ENCODE results near the gene BCAR1. TPM values are rescaled to one million over a fixed set of nuclear protein-coding genes. Genes with fewer than 3 reads are reported as not detected.
"Not testable (repeated sequence)": the region's sequence is repeated elsewhere in the genome, so short reads cannot be mapped to it uniquely, and the experiment has no call there.

BCAR1 gene
- polyA plus RNA-seq, 3 donors from 2014 or later: not detected

GRCh38 chr16:75226550-75227360, 24.7 kb downstream of the BCAR1 start:
- Mint-ChIP-seq H3K36me3 (no peaks in the 10 kb centered on the region), H3K27ac (no peak overlapping the region), H3K9me3 (no peaks in the 10 kb centered on the region), H3K4me3 (no peak overlapping the region), H3K4me1 (no peaks in the 10 kb centered on the region), H3K27me3 (ENCODE audit: low read depth in 3 of 3) (peaks cover 0 to 12% (median 4%) of the 10 kb centered on the region in 3 donors)
- DNase-seq: no peak

GRCh38 chr16:75225678-75226515, 25.5 kb downstream of the BCAR1 start:
- Mint-ChIP-seq H3K36me3 (no peaks in the 10 kb centered on the region), H3K4me1 (peaks cover 0 to 1% of the 10 kb centered on the region in 2 donors), H3K27me3 (ENCODE audit: low read depth in 3 of 3) (peaks cover 0 to 7% (median 4%) of the 10 kb centered on the region in 3 donors), H3K27ac (no peak overlapping the region), H3K4me3 (no peak overlapping the region), H3K9me3 (no peaks in the 10 kb centered on the region)
- DNase-seq: no peak

- Mint-ChIP-seq H3K4me3 (no peak overlapping the region), H3K27ac (no peak overlapping the region), H3K9me3 (no peaks in the 10 kb centered on the region), H3K4me1 (peaks cover 1 to 6% of the 10 kb centered on the region in 2 donors), H3K27me3 (ENCODE audit: low read depth in 3 of 3) (peaks cover 0 to 6% (median 4%) of the 10 kb centered on the region in 3 donors), H3K36me3 (no peaks in the 10 kb centered on the region)
- no peak for DNase-seq
These were observed 26.3 kb downstream of the BCAR1 start for GRCh38 chr16:75225092-75225491.

- Mint-ChIP-seq H3K4me1 (peaks cover 5 to 12% of the 10 kb centered on the region in 2 donors), H3K4me3 (no peak overlapping the region), H3K27ac (no peak overlapping the region), H3K27me3 (ENCODE audit: low read depth in 3 of 3) (peaks cover 3 to 6% (median 4%) of the 10 kb centered on the region in 3 donors), H3K36me3 (no peaks in the 10 kb centered on the region), H3K9me3 (no peaks in the 10 kb centered on the region)
- DNase-seq: no peak
These were observed 26.9 kb downstream of the BCAR1 start for GRCh38 chr16:75224306-75225082.

- peaks cover 5 to 15% of the 10 kb centered on the region in 2 donors for H3K4me1 Mint-ChIP-seq
- not testable (repeated sequence) for DNase-seq; H3K27ac Mint-ChIP-seq; H3K27me3 Mint-ChIP-seq (ENCODE audit: low read depth in 3 of 3); H3K4me3 Mint-ChIP-seq; H3K9me3 Mint-ChIP-seq; H3K36me3 Mint-ChIP-seq
These were observed 28.3 kb downstream of the BCAR1 start for GRCh38 chr16:75223129-75223528.

GRCh38 chr16:75222271-75222783, 29.1 kb downstream of the BCAR1 start:
- Mint-ChIP-seq H3K9me3 (no peaks in the 10 kb centered on the region), H3K4me1 (peaks cover 5 to 15% of the 10 kb centered on the region in 2 donors), H3K27ac (no peak overlapping the region), H3K4me3 (no peak overlapping the region), H3K27me3 (ENCODE audit: low read depth in 3 of 3) (peaks cover 2 to 3% (median 3%) of the 10 kb centered on the region in 3 donors), H3K36me3 (no peaks in the 10 kb centered on the region)
- no peak for DNase-seq

- Mint-ChIP-seq H3K4me1 (peaks cover 5 to 15% of the 10 kb centered on the region in 2 donors), H3K27me3 (ENCODE audit: low read depth in 3 of 3) (peaks cover 0 to 3% (median 3%) of the 10 kb centered on the region in 3 donors), H3K36me3 (no peaks in the 10 kb centered on the region), H3K27ac (peak overlapping the region in 5 of 6 donors; percentile 77 to 88 (median 82)), H3K4me3 (peak overlapping the region; percentile 29 to 87 (median 74)), H3K9me3 (no peaks in the 10 kb centered on the region)
- DNase-seq: peak in 2 of 3 donors; percentile 32 to 34
These were observed 31.6 kb downstream of the BCAR1 start for GRCh38 chr16:75219838-75220237.

- Mint-ChIP-seq H3K4me1 (peaks cover 5 to 15% of the 10 kb centered on the region in 2 donors), H3K36me3 (no peaks in the 10 kb centered on the region), H3K27ac (peak overlapping the region in 2 of 6 donors; percentile 24 to 73), H3K27me3 (ENCODE audit: low read depth in 3 of 3) (peaks cover 0 to 4% (median 3%) of the 10 kb centered on the region in 3 donors), H3K9me3 (no peaks in the 10 kb centered on the region), H3K4me3 (peak overlapping the region in 1 of 5 donors; percentile 10)
- DNase-seq: no peak
These were observed 32.3 kb downstream of the BCAR1 start for GRCh38 chr16:75219088-75219487.

GRCh38 chr16:75218256-75219076, 33.0 kb downstream of the BCAR1 start, which contains the start of gene CTRB1:
Gene CTRB1, plus strand, starts transcription at chr16:75218988. Its CDS starts 20 bp downstream, at chr16:75219008.
- H3K36me3 Mint-ChIP-seq: no peaks in the 10 kb centered on the region
- H3K4me1 Mint-ChIP-seq: peaks cover 5 to 15% of the 10 kb centered on the region in 2 donors
- peak within 1 kb of the TSS; percentile 29 to 87 (median 74) for H3K4me3 Mint-ChIP-seq
- no peak for DNase-seq
- no peaks in the 10 kb centered on the region for H3K9me3 Mint-ChIP-seq
- peaks cover 0 to 6% (median 3%) of the 10 kb centered on the region in 3 donors for H3K27me3 Mint-ChIP-seq (ENCODE audit: low read depth in 3 of 3)
- peak within 1 kb of the TSS in 5 of 6 donors; percentile 77 to 88 (median 82) for H3K27ac Mint-ChIP-seq

- Mint-ChIP-seq H3K4me3 (no peak overlapping the region), H3K4me1 (peaks cover 5 to 15% of the 10 kb centered on the region in 2 donors), H3K9me3 (no peaks in the 10 kb centered on the region), H3K27ac (no peak overlapping the region), H3K27me3 (ENCODE audit: low read depth in 3 of 3) (peaks cover 0 to 6% (median 3%) of the 10 kb centered on the region in 3 donors), H3K36me3 (no peaks in the 10 kb centered on the region)
- DNase-seq: no peak
These were observed 34.0 kb downstream of the BCAR1 start for GRCh38 chr16:75217389-75217851.

- no peaks in the 10 kb centered on the region for H3K36me3 Mint-ChIP-seq
- H3K9me3 Mint-ChIP-seq: no peaks in the 10 kb centered on the region
- peaks cover 0 to 6% (median 3%) of the 10 kb centered on the region in 3 donors for H3K27me3 Mint-ChIP-seq (ENCODE audit: low read depth in 3 of 3)
- no peak for DNase-seq
- no peak overlapping the region for H3K27ac Mint-ChIP-seq
- peaks cover 5 to 15% of the 10 kb centered on the region in 2 donors for H3K4me1 Mint-ChIP-seq
- no peak overlapping the region for H3K4me3 Mint-ChIP-seq
These were observed 34.8 kb downstream of the BCAR1 start for GRCh38 chr16:75216576-75216975.

GRCh38 chr16:75216127-75216526, 35.3 kb downstream of the BCAR1 start:
- peaks cover 0 to 6% (median 3%) of the 10 kb centered on the region in 3 donors for H3K27me3 Mint-ChIP-seq (ENCODE audit: low read depth in 3 of 3)
- H3K27ac Mint-ChIP-seq: no peak overlapping the region
- H3K4me1 Mint-ChIP-seq: peaks cover 4 to 15% of the 10 kb centered on the region in 2 donors
- no peak for DNase-seq
- H3K36me3 Mint-ChIP-seq: no peaks in the 10 kb centered on the region
- no peaks in the 10 kb centered on the region for H3K9me3 Mint-ChIP-seq
- H3K4me3 Mint-ChIP-seq: no peak overlapping the region
